Activated naive CD8-positive, alpha-beta T cell treated with anti-CD3 and anti-CD28 coated beads, Interleukin-2, amount 50 U/mL, for 24 hours (primary cell): ENCODE data around the gene CCNB1.
"Not testable (repeated sequence)": the region's sequence is repeated elsewhere in the genome, so short reads cannot be mapped to it uniquely, and the experiment has no call there.

ENCODE experiments used
- ATAC-seq: fragments of 150-1000 bp; cut with Tn5 transposase; one replicate; pipeline ENCODE4 v1.10.0; 2021
- DNase-seq: peaks from one replicate; pipeline ENCODE4 v3.0.0; 2021
- H3K27ac Mint-ChIP-seq: one replicate; pipeline ENCODE4 v1.8.0; 2021; ENCODE audit warnings: mild to moderate bottlenecking, mixed read lengths
- H3K27me3 Mint-ChIP-seq: one replicate; pipeline ENCODE4 v1.8.0; 2021; ENCODE audit warnings: mixed read lengths
- H3K36me3 Mint-ChIP-seq: one replicate; pipeline ENCODE4 v1.8.0; 2021; ENCODE audit warnings: low read depth, mixed read lengths
- H3K4me1 Mint-ChIP-seq: one replicate; pipeline ENCODE4 v1.8.0; 2021; ENCODE audit warnings: mixed read lengths
- H3K4me3 Mint-ChIP-seq: one replicate; pipeline ENCODE4 v1.8.0; 2021; ENCODE audit warnings: mild to moderate bottlenecking, moderate library complexity, mixed read lengths
- H3K9me3 Mint-ChIP-seq: one replicate; pipeline ENCODE4 v1.8.0; 2021; ENCODE audit warnings: mixed read lengths

Gene CCNB1

GRCh38 chr5:69211200-69211599 is 44.2 kb downstream of the CCNB1 start:
- H3K36me3 Mint-ChIP-seq = peaks cover 21% of the 10 kb centered on the region
- DNase-seq = no peak
- H3K27ac Mint-ChIP-seq = no peak overlapping the region

DNA sequence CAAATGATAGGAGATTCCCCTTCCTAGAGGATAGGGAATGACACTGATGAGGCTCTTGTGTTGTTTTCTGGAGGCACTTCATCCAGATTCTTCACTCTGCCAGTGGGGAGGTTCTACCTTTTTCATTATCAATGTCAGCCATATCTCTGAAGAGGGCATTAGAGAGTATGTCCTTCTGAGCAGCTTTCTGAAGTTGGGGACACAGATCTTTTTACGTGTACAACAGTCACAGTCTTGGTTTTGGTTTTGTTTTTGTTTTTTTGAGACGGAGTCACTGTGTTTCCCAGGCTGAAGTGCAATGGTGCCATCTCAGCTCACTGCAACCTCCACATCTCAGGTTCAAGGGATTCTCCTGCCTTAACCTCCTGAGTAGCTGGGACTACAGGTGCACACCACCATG is 45.1 kb downstream of the CCNB1 start:
- Mint-ChIP-seq H3K4me3 (no peak overlapping the region), H3K36me3 (peaks cover 17% of the 10 kb centered on the region), H3K9me3 (no peaks in the 10 kb centered on the region), H3K27ac (no peak overlapping the region), H3K27me3 (no peaks in the 10 kb centered on the region), H3K4me1 (peaks cover 5% of the 10 kb centered on the region)
- no peak for DNase-seq
- ATAC-seq = no peak

More at GRCh38 chr5:69211200-69211599, 44.2 kb downstream of the CCNB1 start:
- no peak for ATAC-seq
- H3K27me3 Mint-ChIP-seq = no peaks in the 10 kb centered on the region
- H3K4me3 Mint-ChIP-seq = no peak overlapping the region
- peaks cover 3% of the 10 kb centered on the region for H3K4me1 Mint-ChIP-seq
- H3K9me3 Mint-ChIP-seq = no peaks in the 10 kb centered on the region

GRCh38 chr5:69213513-69214215 is 46.7 kb downstream of the CCNB1 start:
- Mint-ChIP-seq H3K27me3 (no peaks in the 10 kb centered on the region), H3K4me1 (peaks cover 13% of the 10 kb centered on the region), H3K36me3 (peaks cover 16% of the 10 kb centered on the region), H3K27ac (no peak overlapping the region), H3K9me3 (no peaks in the 10 kb centered on the region), H3K4me3 (no peak overlapping the region)
- ATAC-seq (no peak), DNase-seq (no peak)

DNA sequence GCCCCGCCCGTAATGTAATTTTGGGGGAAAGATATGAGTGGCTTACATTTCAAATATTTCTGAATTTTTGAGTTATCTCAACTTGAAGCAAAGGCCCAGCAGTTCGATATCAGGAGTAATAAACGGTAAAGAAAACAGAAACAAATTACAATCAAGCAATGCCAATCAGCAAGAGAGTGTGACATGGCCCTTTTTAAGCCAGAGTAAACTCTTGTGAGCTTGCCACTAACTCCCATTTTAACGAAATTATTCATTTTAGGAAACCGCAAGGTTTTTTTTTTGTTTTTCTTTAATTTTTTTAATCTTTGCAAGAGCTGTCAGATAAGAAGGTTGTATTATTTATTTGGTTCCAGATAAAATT is 50.2 kb downstream of the CCNB1 start:
- no peak for DNase-seq
- Mint-ChIP-seq H3K27me3 (no peaks in the 10 kb centered on the region), H3K9me3 (no peaks in the 10 kb centered on the region), H3K27ac (peak overlapping the region; percentile 98), H3K4me1 (peaks cover 24% of the 10 kb centered on the region), H3K36me3 (peaks cover 10% of the 10 kb centered on the region), H3K4me3 (peak overlapping the region; percentile 100)
- ATAC-seq = no peak

- H3K27ac Mint-ChIP-seq = peak overlapping the region; percentile 98
- H3K27me3 Mint-ChIP-seq = no peaks in the 10 kb centered on the region
- H3K4me3 Mint-ChIP-seq = peak overlapping the region; percentile 100
- ATAC-seq (peak; percentile 97), DNase-seq (peak; percentile 96)
- H3K9me3 Mint-ChIP-seq = no peaks in the 10 kb centered on the region
- H3K4me1 Mint-ChIP-seq = peaks cover 24% of the 10 kb centered on the region
- peaks cover 10% of the 10 kb centered on the region for H3K36me3 Mint-ChIP-seq
Measured at GRCh38 chr5:69217548-69218526, 50.9 kb downstream of the CCNB1 start.

DNA sequence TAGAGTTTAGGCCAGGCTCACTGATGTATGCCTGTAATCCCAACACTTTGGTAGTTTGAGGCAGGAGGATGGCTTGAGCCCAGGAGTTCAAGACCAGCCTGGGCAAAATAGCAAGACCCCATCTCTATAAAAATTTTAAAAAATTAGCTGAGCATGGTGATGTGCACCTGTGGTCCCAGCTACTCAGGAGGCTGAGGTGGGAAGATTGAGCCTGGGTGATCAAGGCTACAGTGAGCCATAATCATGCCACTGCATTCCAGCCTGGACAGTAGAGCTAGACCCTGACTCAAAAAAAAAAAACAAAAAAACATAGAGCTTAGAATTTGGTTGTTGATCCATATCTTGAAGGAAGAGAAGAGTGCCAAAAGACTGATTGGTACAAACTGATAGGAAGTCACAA is 53.0 kb downstream of the CCNB1 start:
- Mint-ChIP-seq H3K4me1 (peaks cover 24% of the 10 kb centered on the region), H3K27ac (no peak overlapping the region), H3K9me3 (no peaks in the 10 kb centered on the region), H3K27me3 (no peaks in the 10 kb centered on the region), H3K36me3 (peaks cover 5% of the 10 kb centered on the region), H3K4me3 (no peak overlapping the region)
- DNase-seq (no peak), ATAC-seq (no peak)

- ATAC-seq, H3K36me3 Mint-ChIP-seq, H3K27ac Mint-ChIP-seq, DNase-seq, H3K9me3 Mint-ChIP-seq, H3K27me3 Mint-ChIP-seq, H3K4me3 Mint-ChIP-seq: not testable (repeated sequence)
- H3K4me1 Mint-ChIP-seq = peaks cover 24% of the 10 kb centered on the region
Measured at GRCh38 chr5:69220371-69220770, 53.4 kb downstream of the CCNB1 start.

DNA sequence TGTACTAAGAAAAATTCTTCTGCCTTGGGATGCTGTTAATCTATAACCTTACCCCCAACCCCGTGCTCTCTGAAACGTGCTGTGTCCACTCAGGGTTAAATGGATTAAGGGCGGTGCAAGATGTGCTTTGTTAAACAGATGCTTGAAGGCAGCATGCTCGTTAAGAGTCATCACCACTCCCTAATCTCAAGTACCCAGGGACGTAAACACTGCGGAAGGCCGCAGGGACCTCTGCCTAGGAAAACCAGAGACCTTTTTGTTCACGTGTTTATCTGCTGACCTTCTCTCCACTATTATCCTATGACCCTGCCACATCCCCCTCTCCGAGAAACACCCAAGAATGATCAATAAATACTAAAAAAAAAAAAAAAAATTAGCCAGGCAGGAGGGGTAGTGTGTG is 53.9 kb downstream of the CCNB1 start:
- not testable (repeated sequence) for H3K27ac Mint-ChIP-seq, H3K36me3 Mint-ChIP-seq, H3K9me3 Mint-ChIP-seq, H3K4me3 Mint-ChIP-seq, H3K27me3 Mint-ChIP-seq, ATAC-seq, DNase-seq
- peaks cover 24% of the 10 kb centered on the region for H3K4me1 Mint-ChIP-seq

DNA sequence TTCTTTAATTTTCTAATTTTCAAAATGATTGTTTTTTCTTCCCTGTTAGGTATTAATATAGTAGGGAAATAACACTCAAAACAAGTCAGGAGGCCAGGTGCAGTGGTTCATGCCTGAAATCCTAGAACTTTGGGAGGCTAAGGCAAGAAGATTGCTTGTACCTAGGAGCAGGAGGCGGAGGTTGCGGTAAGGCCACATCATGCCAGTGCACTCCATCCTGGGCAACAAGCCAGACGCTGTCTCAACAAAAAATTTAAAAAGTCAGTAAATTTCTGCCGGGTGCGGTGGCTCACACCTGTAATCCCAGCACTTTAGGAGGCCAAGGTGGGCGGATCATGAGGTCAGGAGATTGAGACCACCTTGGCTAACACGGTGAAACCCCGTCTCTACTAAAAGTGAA is 57.6 kb downstream of the CCNB1 start:
- H3K27me3 Mint-ChIP-seq = no peaks in the 10 kb centered on the region
- H3K27ac Mint-ChIP-seq = no peak overlapping the region
- DNase-seq (no peak), ATAC-seq (no peak)
- H3K4me1 Mint-ChIP-seq = peaks cover 3% of the 10 kb centered on the region
- H3K9me3 Mint-ChIP-seq = no peaks in the 10 kb centered on the region
- no peak overlapping the region for H3K4me3 Mint-ChIP-seq
- H3K36me3 Mint-ChIP-seq = peaks cover 12% of the 10 kb centered on the region

- Mint-ChIP-seq H3K4me3 (no peak overlapping the region), H3K36me3 (peaks cover 10% of the 10 kb centered on the region), H3K9me3 (no peaks in the 10 kb centered on the region), H3K27me3 (no peaks in the 10 kb centered on the region), H3K27ac (no peak overlapping the region), H3K4me1 (no peaks in the 10 kb centered on the region)
- DNase-seq (no peak), ATAC-seq (no peak)
Measured at GRCh38 chr5:69225860-69226259, 58.9 kb downstream of the CCNB1 start.
